ENCODE results near the gene MUSTN1.

DNA sequence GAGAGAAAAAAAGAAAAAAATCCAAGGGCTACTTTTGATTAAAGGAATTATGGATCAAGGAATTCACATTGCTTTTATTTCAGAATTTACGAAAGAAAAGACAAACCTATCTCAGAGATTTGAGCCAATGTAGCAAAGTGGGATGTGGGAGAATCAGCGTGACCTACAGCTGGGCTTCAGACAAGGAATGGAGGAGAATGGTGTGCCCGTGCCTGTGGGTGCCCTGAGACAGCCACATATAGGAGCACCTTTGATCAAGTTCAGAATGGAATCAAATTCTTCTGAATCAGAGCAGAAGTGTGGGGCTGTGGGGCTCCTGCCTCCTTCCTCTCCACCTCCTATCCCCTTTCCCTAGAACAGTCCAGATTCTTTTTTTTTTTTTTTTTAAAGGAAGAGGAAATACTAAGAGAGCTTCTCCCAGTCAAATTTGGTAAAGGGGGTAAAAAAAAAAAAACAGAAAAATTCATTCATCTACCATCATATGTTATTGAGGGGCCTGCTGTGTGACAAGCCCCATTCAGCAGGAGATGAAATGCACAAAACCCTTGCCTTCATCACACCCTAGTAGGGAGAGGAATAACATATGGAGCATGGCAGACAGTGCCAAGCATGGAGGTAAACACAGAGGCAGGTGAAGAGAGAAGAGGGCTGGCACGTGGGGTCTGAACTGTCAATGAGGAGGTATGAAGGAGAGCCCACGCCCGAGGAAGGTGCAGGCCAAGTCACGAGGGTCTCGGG lies 25.0 kb upstream of the MUSTN1 start:
- TF ChIP-seq, protein P1, sequence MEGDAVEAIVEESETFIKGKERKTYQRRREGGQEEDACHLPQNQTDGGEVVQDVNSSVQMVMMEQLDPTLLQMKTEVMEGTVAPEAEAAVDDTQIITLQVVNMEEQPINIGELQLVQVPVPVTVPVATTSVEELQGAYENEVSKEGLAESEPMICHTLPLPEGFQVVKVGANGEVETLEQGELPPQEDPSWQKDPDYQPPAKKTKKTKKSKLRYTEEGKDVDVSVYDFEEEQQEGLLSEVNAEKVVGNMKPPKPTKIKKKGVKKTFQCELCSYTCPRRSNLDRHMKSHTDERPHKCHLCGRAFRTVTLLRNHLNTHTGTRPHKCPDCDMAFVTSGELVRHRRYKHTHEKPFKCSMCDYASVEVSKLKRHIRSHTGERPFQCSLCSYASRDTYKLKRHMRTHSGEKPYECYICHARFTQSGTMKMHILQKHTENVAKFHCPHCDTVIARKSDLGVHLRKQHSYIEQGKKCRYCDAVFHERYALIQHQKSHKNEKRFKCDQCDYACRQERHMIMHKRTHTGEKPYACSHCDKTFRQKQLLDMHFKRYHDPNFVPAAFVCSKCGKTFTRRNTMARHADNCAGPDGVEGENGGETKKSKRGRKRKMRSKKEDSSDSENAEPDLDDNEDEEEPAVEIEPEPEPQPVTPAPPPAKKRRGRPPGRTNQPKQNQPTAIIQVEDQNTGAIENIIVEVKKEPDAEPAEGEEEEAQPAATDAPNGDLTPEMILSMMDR (IDR thresholded peaks at IDR 0.05), result no peak
- no peak for TF ChIP-seq POLR2A (IDR thresholded peaks at IDR 0.05)
